K562 (cell line): Measurements from ENCODE around the gene METTL25. TPM values are rescaled to one million over a fixed set of nuclear protein-coding genes. Genes with fewer than 3 reads are reported as not detected.

Experiments used
- ATAC-seq: fragments of 200-7000 bp; cut with Tn5 transposase; 3 replicates; pipeline ENCODE4 v1.9.1; 2020; ENCODE audit warnings: moderate library complexity
- BruUV-seq: library from RNA; stranded (reverse); fragments of 400-500 nt; replicated peaks from 2 replicates; lab custom pipeline; 2021; lab: Mats Ljungman, UMichigan
- CTCF ChIA-PET: fragments of 300-600 bp; formaldehyde crosslinking; extraction: SDS; loops from one replicate; lab custom pipeline; 2021; ENCODE audit warnings: low intra/inter-chr PET ratio; lab: Yijun Ruan, JAX
- POLR2A ChIA-PET: fragments of 300-600, 350-650 bp; sonication (Branson Sonifier 250); formaldehyde crosslinking; extraction: SDS; loops from one replicate; lab custom pipeline; 2021; ENCODE audit warnings: antibody characterized with exemption, inconsistent platforms; lab: Yijun Ruan, JAX
- DNase-seq, 4 experiments: peaks; one replicate each; pipeline versions ENCODE4 v3.0.0 to v3.0.0-alpha.2; 2011 to 2018; ENCODE audit warnings: low spot score in 3 of 4, mixed read lengths in 3 of 4; ENCODE audit errors: extremely low read depth in 1 of 4
- FAIRE-seq: peaks from 2 replicates; lab custom pipeline; 2011; peaks lifted over from hg19 to GRCh38; lab: Jason Lieb, UNC
- H2AFZ ChIP-seq: 2 replicates; pipeline ENCODE4 v1.6.0; 2011; ENCODE audit warnings: low read depth, low read length, control low read depth, inconsistent platforms
- H3K27ac ChIP-seq: fragments of 200-600 bp; 3 replicates; pipeline ENCODE4 v1.8.0; 2011; ENCODE audit warnings: low read depth, mild to moderate bottlenecking, control low read depth, inconsistent platforms, low read length, moderate library complexity, mixed read lengths; ENCODE audit errors: extremely low read depth
- H3K27me3 ChIP-seq, 2 experiments: fragments of 300-600 bp in 1 of 2; 2 replicates in 1 of 2; 3 replicates in 1 of 2; pipeline versions ENCODE4 v1.6.0 to v1.8.0; 2011; ENCODE audit warnings: inconsistent platforms in 2 of 2, low read length in 2 of 2, mild to moderate bottlenecking in 1 of 2, mixed read lengths in 1 of 2, moderate library complexity in 1 of 2; ENCODE audit not compliant: control insufficient read depth in 2 of 2, insufficient read depth in 2 of 2
- H3K36me3 ChIP-seq: fragments of 300-600 bp; 3 replicates; pipeline ENCODE4 v1.8.0; 2011; ENCODE audit warnings: mild to moderate bottlenecking, low read length, inconsistent platforms; ENCODE audit not compliant: control insufficient read depth, insufficient read depth
- H3K4me1 ChIP-seq, 2 experiments: fragments of 200-600 bp in 1 of 2; replicated peaks in 1 of 2; 2 replicates in 1 of 2; 3 replicates in 1 of 2; pipeline versions ENCODE4 v1.5.1 to v1.8.0; 2011; ENCODE audit warnings: inconsistent platforms in 2 of 2, low read length in 2 of 2, mild to moderate bottlenecking in 1 of 2, mixed read lengths in 1 of 2, moderate library complexity in 1 of 2; ENCODE audit not compliant: control insufficient read depth in 2 of 2, insufficient read depth in 2 of 2
- H3K4me2 ChIP-seq: 2 replicates; pipeline ENCODE4 v1.6.1; 2011; ENCODE audit warnings: low read length, control low read depth, inconsistent platforms, mixed read lengths; ENCODE audit not compliant: insufficient read depth
- H3K4me3 ChIP-seq: fragments of 200-600 bp; sonication (generic), shearing (Covaris generic); 2 replicates; pipeline ENCODE4 v1.5.1; 2016; ENCODE audit warnings: control low read depth, inconsistent platforms
- H3K79me2 ChIP-seq: fragments of 200-600 bp; 3 replicates; pipeline ENCODE4 v1.8.0; 2011; ENCODE audit warnings: low read length, inconsistent platforms; ENCODE audit not compliant: control insufficient read depth, insufficient read depth
- H3K9ac ChIP-seq, 2 experiments: 2 replicates each; pipeline versions ENCODE4 v1.6.0 to v1.6.1; 2011; ENCODE audit warnings: low read depth in 2 of 2, low read length in 2 of 2, control low read depth in 1 of 2, inconsistent platforms in 1 of 2, mild to moderate bottlenecking in 1 of 2, mixed read lengths in 1 of 2; ENCODE audit not compliant: insufficient read depth in 1 of 2
- H3K9me1 ChIP-seq: one replicate; pipeline ENCODE4 v1.6.0; 2011; ENCODE audit warnings: inconsistent platforms, mild to moderate bottlenecking, low read length, moderate library complexity; ENCODE audit not compliant: control insufficient read depth, insufficient read depth
- H3K9me3 ChIP-seq: replicated peaks from 2 replicates; pipeline ENCODE4 v1.5.1; 2011; ENCODE audit warnings: low read depth, low read length, inconsistent platforms; ENCODE audit not compliant: control insufficient read depth, insufficient read depth
- H4K20me1 ChIP-seq: replicated peaks from 2 replicates; pipeline ENCODE4 v1.6.1; 2011; ENCODE audit warnings: low read length, inconsistent platforms, mixed read lengths; ENCODE audit not compliant: control insufficient read depth, insufficient read depth
- BDP1 ChIP-seq: IDR thresholded peaks from 3 replicates; pipeline ENCODE4 v1.6.1; 2011; ENCODE audit not compliant: insufficient read length, insufficient read depth
- EZH2 ChIP-seq: IDR thresholded peaks from 2 replicates; pipeline ENCODE4 v1.6.1; 2012; ENCODE audit warnings: low read depth, mild to moderate bottlenecking, inconsistent platforms, low read length, borderline replicate concordance
- HNRNPH1 ChIP-seq: fragments of 200-400 bp; formaldehyde crosslinking; optimal IDR thresholded peaks from 2 replicates; pipeline ENCODE3; 2017; ENCODE audit warnings: low read depth, mild to moderate bottlenecking, low read length, moderate library complexity
- KDM5B ChIP-seq: fragments of 200-600 bp; sonication (generic); IDR thresholded peaks from 2 replicates; pipeline ENCODE4 v1.6.1; 2012; ENCODE audit warnings: low read depth, mild to moderate bottlenecking, moderate library complexity, low read length, control low read depth, inconsistent platforms; ENCODE audit not compliant: insufficient replicate concordance
- MECOM ChIP-seq: fragments of 250-450 bp; sonication (Bioruptor Pico); IDR thresholded peaks from 2 replicates; pipeline ENCODE4 v1.8.0; 2022; ENCODE audit warnings: inconsistent platforms
- MNT ChIP-seq, 2 experiments: fragments of 450-650 bp; conservative IDR thresholded peaks; 2 replicates each; pipeline ENCODE4 v1.6.1; 2017; ENCODE audit warnings: mild to moderate bottlenecking in 2 of 2, moderate library complexity in 2 of 2
- MYNN ChIP-seq, 2 experiments: sonication (generic); formaldehyde crosslinking in 1 of 2; IDR thresholded peaks; 2 replicates each; pipeline versions ENCODE4 v1.5.0 to v1.6.1; 2016 to 2020; ENCODE audit warnings: antibody characterized with exemption in 1 of 2, missing genetic modification reagents in 1 of 2
- PURB ChIP-seq: sonication (generic); formaldehyde crosslinking; IDR thresholded peaks from 2 replicates; pipeline ENCODE4 v1.9.0; 2021; ENCODE audit warnings: low read depth, mild to moderate bottlenecking, missing genetic modification reagents
- SIX5 ChIP-seq, 2 experiments: IDR thresholded peaks; 2 replicates each; pipeline ENCODE4 v1.6.1; 2011; ENCODE audit warnings: low read length in 2 of 2, borderline replicate concordance in 1 of 2, low read depth in 1 of 2, mild to moderate bottlenecking in 1 of 2, moderate library complexity in 1 of 2; ENCODE audit not compliant: insufficient read depth in 1 of 2
- SMARCA4 ChIP-seq: fragments of 450-650 bp; IDR thresholded peaks from 2 replicates; pipeline ENCODE4 v1.6.1; 2016
- SNAPC5 ChIP-seq: fragments of 250-450 bp; sonication (Bioruptor Pico); IDR thresholded peaks from 2 replicates; pipeline ENCODE4 v1.8.0; 2021; ENCODE audit warnings: moderate library complexity, mild to moderate bottlenecking, inconsistent platforms
- SP1 ChIP-seq: sonication (generic); formaldehyde crosslinking; IDR thresholded peaks from 2 replicates; pipeline ENCODE4 v1.8.1; 2022; ENCODE audit warnings: mild to moderate bottlenecking, missing genetic modification reagents
- ZBTB11 ChIP-seq, 3 experiments: fragments of 200-800 bp in 1 of 3; fragments of 250-450 bp in 1 of 3; fragments of 450-650 bp in 1 of 3; sonication (Bioruptor Pico) in 1 of 3; sonication (Bioruptor generic) in 1 of 3; formaldehyde crosslinking in 1 of 3; IDR thresholded peaks; 2 replicates each; pipeline versions ENCODE4 v1.6.1 to v1.8.0; 2016 to 2022; ENCODE audit warnings: mild to moderate bottlenecking in 2 of 3, missing genetic modification characterization in 2 of 3, missing compliant biosample characterization in 1 of 3, moderate library complexity in 1 of 3
- ZKSCAN1 ChIP-seq: fragments of 150-350 bp; IDR thresholded peaks from 2 replicates; pipeline ENCODE4 v1.6.1; 2016; ENCODE audit warnings: low read depth, low read length
- ZNF395 ChIP-seq: fragments of 200-800 bp; sonication (Bioruptor generic); IDR thresholded peaks from 2 replicates; pipeline ENCODE4 v1.6.1; 2017; ENCODE audit warnings: missing genetic modification characterization, missing compliant biosample characterization
- ZNF77 ChIP-seq: fragments of 250-450 bp; sonication (Bioruptor Pico); IDR thresholded peaks from 2 replicates; pipeline ENCODE4 v1.5.0; 2020
- WGBS: fragments of 100-300 bp; shearing (Covaris generic); methylation state at CpG from one replicate; pipeline ENCODE4 v1.1.6; 2016; ENCODE audit warnings: low coverage, mixed read lengths; ENCODE audit not compliant: insufficient coverage; ENCODE audit errors: missing lambda C conversion rate; 5-methylcytosine and 5-hydroxymethylcytosine counted together
- in situ Hi-C: fragments of 300-500 bp; cut with MboI; formaldehyde crosslinking; loops from 4 replicates; pipeline ENCODE4 v1.15.0; 2018; ENCODE audit warnings: inconsistent platforms, mixed read lengths
- intact Hi-C: fragments of 100-400 bp; cut with micrococcal nuclease; formaldehyde crosslinking; loops from 2 replicates; pipeline ENCODE4 v1.14.2; 2022
- polyA plus RNA-seq, 8 experiments: library from polyadenylated mRNA; depleted of rRNA in 4 of 8; stranded (reverse) in 5 of 8; unstranded in 3 of 8; fragments of >200 nt; fragmentation: Nextera tagmentation in 2 of 8; fragmentation: Illumina TruSeq in 1 of 8; extraction: Ambion mirVana in 2 of 8; extraction: Trizol in 1 of 8; gene quantifications; 2 replicates each; pipeline versions ENCODE4 v1.2.1 to v1.2.3, GENCODE V29; 2011 to 2014; ENCODE audit warnings: inconsistent platforms in 1 of 8, missing spikeins in 1 of 8
- total RNA-seq, 7 experiments: library from RNA; depleted of rRNA in 6 of 7; stranded (reverse); fragments of >200 nt in 6 of 7; fragmentation: Illumina TruSeq in 2 of 7; extraction: Trizol in 2 of 7; gene quantifications; 2 replicates each; pipeline versions ENCODE4 v1.2.1 to v1.2.3, GENCODE V29; 2011 to 2021; ENCODE audit warnings: low replicate concordance in 1 of 7

The METTL25 gene
- total and polyA plus RNA-seq, 9 of the 15 experiments (the other 6 are each of a cell fraction or from before 2014, with no cell fraction given) = 0.50 to 2.4 (median 1.9) TPM

- Histone ChIP-seq H3K4me2 (no peak overlapping the region), H3K27ac (no peak overlapping the region), H2AFZ (no peak overlapping the region), H4K20me1 (no peaks in the 10 kb centered on the region), H3K9me3 (no peaks in the 10 kb centered on the region), H3K9ac (no peak overlapping the region), H3K36me3 (no peaks in the 10 kb centered on the region), H3K27me3 (no peaks in the 10 kb centered on the region)
- ChIA-PET CTCF (no interaction called here), POLR2A (no interaction called here)
- FAIRE-seq (no peak), ATAC-seq (no peak)
- no TSS peak for BruUV-seq
- TF ChIP-seq PURB (CRISPR knock-in tag) (no peak), ZNF77 (CRISPR knock-in tag) (no peak), MYNN (IDR thresholded peaks at IDR 0.05) (no peak), MYNN (CRISPR knock-in tag; IDR thresholded peaks at IDR 0.05) (no peak), HNRNPH1 (no peak), SMARCA4 (no peak), MNT (conservative IDR thresholded peaks at IDR 0.05) (no peak), ZBTB11 (CRISPR knock-in tag; IDR thresholded peaks at IDR 0.05) (no peak), KDM5B (no peak), ZNF395 (CRISPR knock-in tag) (no peak), SP1 (CRISPR knock-in tag) (no peak), EZH2 (no peak), SIX5 (IDR thresholded peaks at IDR 0.05; ENCODE audit: borderline replicate concordance in 1 of 2, insufficient read depth in 1 of 2, low read depth in 1 of 2, low read length in 2 of 2) (no peak), SNAPC5 (no peak), BDP1 (no peak), MECOM (no peak), ZKSCAN1 (no peak)
- TF ChIP-seq, all 486 proteins: peak for 0
- no peak overlapping the region for H3K4me3 ChIP-seq
- 0% methylated on average over 2 of the region's 2 CpGs for WGBS
- in situ Hi-C loops (no loop called here), intact Hi-C loops (no loop called here)
- H3K9me1 ChIP-seq = no peaks in the 10 kb centered on the region
- H3K79me2 ChIP-seq = no peaks in the 10 kb centered on the region
- DNase-seq = no peak
- no peaks in the 10 kb centered on the region for H3K4me1 ChIP-seq
These were observed 76.1 kb downstream of the METTL25 start for GRCh38 chr12:82434392-82434911.
